ENCODE results near the gene SIX3. TPM values are rescaled to one million over a fixed set of nuclear protein-coding genes. Genes with fewer than 3 reads are reported as not detected.
A peak's percentile ranks its signal among the peaks of the same experiment; 100 is the strongest.

SIX3 gene
- total and polyA plus RNA-seq, 8 donors = 0.19 to 1.7 (median 0.31) TPM

- no peak for ATAC-seq
- no peak for DNase-seq
- Histone ChIP-seq H3K27ac (no peak overlapping the region), H3K9me3 (no peaks in the 10 kb centered on the region), H3K4me3 (peak overlapping the region in 1 of 4 donors; percentile 26), H3K36me3 (no peaks in the 10 kb centered on the region), H3K4me1 (peaks cover 0 to 5% (median 4%) of the 10 kb centered on the region in 3 donors), H3K27me3 (peaks cover 0 to 34% (median 14%) of the 10 kb centered on the region in 4 donors)
- no peak for FAIRE-seq
- TF ChIP-seq, protein P1, sequence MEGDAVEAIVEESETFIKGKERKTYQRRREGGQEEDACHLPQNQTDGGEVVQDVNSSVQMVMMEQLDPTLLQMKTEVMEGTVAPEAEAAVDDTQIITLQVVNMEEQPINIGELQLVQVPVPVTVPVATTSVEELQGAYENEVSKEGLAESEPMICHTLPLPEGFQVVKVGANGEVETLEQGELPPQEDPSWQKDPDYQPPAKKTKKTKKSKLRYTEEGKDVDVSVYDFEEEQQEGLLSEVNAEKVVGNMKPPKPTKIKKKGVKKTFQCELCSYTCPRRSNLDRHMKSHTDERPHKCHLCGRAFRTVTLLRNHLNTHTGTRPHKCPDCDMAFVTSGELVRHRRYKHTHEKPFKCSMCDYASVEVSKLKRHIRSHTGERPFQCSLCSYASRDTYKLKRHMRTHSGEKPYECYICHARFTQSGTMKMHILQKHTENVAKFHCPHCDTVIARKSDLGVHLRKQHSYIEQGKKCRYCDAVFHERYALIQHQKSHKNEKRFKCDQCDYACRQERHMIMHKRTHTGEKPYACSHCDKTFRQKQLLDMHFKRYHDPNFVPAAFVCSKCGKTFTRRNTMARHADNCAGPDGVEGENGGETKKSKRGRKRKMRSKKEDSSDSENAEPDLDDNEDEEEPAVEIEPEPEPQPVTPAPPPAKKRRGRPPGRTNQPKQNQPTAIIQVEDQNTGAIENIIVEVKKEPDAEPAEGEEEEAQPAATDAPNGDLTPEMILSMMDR (IDR thresholded peaks at IDR 0.05) = no peak
- intact Hi-C loops (cut with DNase I) = no loop called here
- WGBS, 2 donors = 3 to 5% methylated on average over 23 to 27 of the region's 27 CpGs
Observed at GRCh38 chr2:44935729-44936098, 5.8 kb upstream of the SIX3 start.

- DNase-seq (no peak), ATAC-seq (no peak), FAIRE-seq (no peak)
- 35 to 36% methylated on average over 6 of the region's 6 CpGs for WGBS, 2 donors
- Histone ChIP-seq H3K27me3 (peaks cover 0 to 37% (median 14%) of the 10 kb centered on the region in 4 donors), H3K4me1 (peaks cover 0 to 5% (median 4%) of the 10 kb centered on the region in 3 donors), H3K36me3 (no peaks in the 10 kb centered on the region), H3K27ac (no peak overlapping the region), H3K9me3 (no peaks in the 10 kb centered on the region), H3K4me3 (no peak overlapping the region)
- intact Hi-C loops (cut with DNase I) = no loop called here
- TF ChIP-seq, protein P1 (IDR thresholded peaks at IDR 0.05) = no peak
Observed at GRCh38 chr2:44936275-44936674, 5.2 kb upstream of the SIX3 start.

DNA sequence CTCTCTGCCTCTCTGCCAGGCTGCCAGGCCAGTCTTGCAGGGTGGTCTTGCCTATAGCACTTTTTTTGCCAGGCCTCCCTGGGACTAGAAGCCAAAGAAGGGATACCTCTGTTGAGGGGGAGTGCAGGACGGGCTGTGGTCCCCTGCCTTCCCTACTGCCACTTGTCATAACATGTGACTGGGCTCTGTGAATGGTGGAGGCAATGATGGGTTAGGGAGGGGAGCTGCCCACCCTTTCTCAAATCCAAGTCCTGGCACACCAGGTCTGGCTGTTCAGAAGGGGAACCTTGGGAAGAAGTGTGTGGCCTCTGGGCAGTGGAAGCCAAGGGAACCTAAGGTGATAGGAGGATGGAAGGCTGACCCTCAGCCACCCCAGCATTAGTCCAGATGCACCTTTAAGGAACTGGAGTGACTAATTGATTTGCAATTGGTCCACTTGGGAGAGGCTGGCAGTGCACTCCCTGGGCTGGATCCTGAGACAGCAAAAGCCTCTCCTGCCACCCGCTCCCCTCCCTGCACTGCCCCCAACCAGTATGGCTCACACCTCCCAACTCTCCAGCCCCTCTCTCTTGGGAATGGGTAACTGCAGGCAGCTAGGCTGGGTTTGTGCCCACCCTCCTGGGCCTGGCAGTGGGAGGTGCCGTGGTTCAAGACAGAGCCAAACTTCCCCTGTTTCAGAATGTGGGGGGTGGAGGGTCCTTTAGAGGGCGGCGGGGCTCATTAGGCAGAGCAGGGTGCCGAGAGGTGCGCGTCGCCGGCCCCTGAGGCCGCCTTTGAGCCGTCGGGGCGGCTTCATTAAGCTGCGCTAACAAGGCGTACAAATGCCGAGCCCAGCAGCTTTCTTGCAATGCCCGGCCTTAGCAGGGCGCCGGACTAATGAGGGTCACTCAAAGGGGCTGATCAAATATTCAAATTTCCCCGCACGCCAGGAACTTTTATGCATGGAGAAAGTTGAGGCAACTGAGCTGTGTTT lies 4.5 kb upstream of the SIX3 start:
- H3K4me3 ChIP-seq = peak overlapping the region in 1 of 4 donors; percentile 56
- intact Hi-C loops (cut with DNase I) = no loop called here
- no peaks in the 10 kb centered on the region for H3K9me3 ChIP-seq
- ATAC-seq (no peak), DNase-seq (no peak), FAIRE-seq (no peak)
- H3K27me3 ChIP-seq = peaks cover 0 to 39% (median 14%) of the 10 kb centered on the region in 4 donors
- no peak overlapping the region for H3K27ac ChIP-seq
- TF ChIP-seq, protein P1 (IDR thresholded peaks at IDR 0.05) = no peak
- H3K36me3 ChIP-seq = no peaks in the 10 kb centered on the region
- H3K4me1 ChIP-seq = peaks cover 0 to 5% (median 4%) of the 10 kb centered on the region in 3 donors
- 28 to 38% methylated on average over 21 to 22 of the region's 22 CpGs for WGBS, 2 donors

- H3K4me1 ChIP-seq = peaks cover 0 to 5% (median 4%) of the 10 kb centered on the region in 3 donors
- no peak for FAIRE-seq
- TF ChIP-seq, protein P1 (IDR thresholded peaks at IDR 0.05) = no peak
Observed at GRCh38 chr2:44937688-44938240, 3.7 kb upstream of the SIX3 start.

More at GRCh38 chr2:44937688-44938240, 3.7 kb upstream of the SIX3 start:
- Histone ChIP-seq H3K36me3 (no peaks in the 10 kb centered on the region), H3K4me3 (peak overlapping the region in 2 of 4 donors; percentile 37 to 56), H3K27me3 (peaks cover 3 to 42% (median 13%) of the 10 kb centered on the region in 4 donors), H3K27ac (no peak overlapping the region), H3K9me3 (no peaks in the 10 kb centered on the region)
- no peak for DNase-seq
- WGBS, 2 donors = 5 to 13% methylated on average over 28 to 35 of the region's 35 CpGs
- intact Hi-C loops (cut with DNase I) = no loop called here
- peak in 3 of 4 donors; percentile 22 to 35 (median 34) for ATAC-seq
